Muscle layer of colon (tissue), 2 donors: ENCODE measurements around the gene SLC25A38.
"Not testable (repeated sequence)": the region's sequence is repeated elsewhere in the genome, so short reads cannot be mapped to it uniquely, and the experiment has no call there.

ENCODE experiments used
- H3K27ac ChIP-seq: one replicate; pipeline ENCODE4 v1.7.0; 2013; ENCODE audit warnings: low read depth, mild to moderate bottlenecking, low read length, moderate library complexity
- H3K27me3 ChIP-seq, 2 donors: one replicate each; pipeline ENCODE4 v1.7.0; 2013; ENCODE audit warnings: low read length in 2 of 2, mild to moderate bottlenecking in 2 of 2; ENCODE audit not compliant: insufficient read depth in 2 of 2, control insufficient read depth in 1 of 2
- H3K36me3 ChIP-seq: one replicate; pipeline ENCODE4 v1.7.0; 2013; ENCODE audit warnings: mild to moderate bottlenecking, low read length; ENCODE audit not compliant: insufficient read depth
- H3K4me1 ChIP-seq: one replicate; pipeline ENCODE4 v1.7.0; 2013; ENCODE audit warnings: mild to moderate bottlenecking, low read length; ENCODE audit not compliant: insufficient read depth
- H3K4me3 ChIP-seq, 2 donors: one replicate each; pipeline ENCODE4 v1.7.0; 2013; ENCODE audit warnings: low read length in 2 of 2, low read depth in 1 of 2, mild to moderate bottlenecking in 1 of 2, moderate library complexity in 1 of 2
- H3K9ac ChIP-seq: one replicate; pipeline ENCODE4 v1.7.0; 2013; ENCODE audit warnings: low read length
- H3K9me3 ChIP-seq: one replicate; pipeline ENCODE4 v1.7.0; 2013; ENCODE audit warnings: mild to moderate bottlenecking, low read length
- donor health status: abdominal sarcoma.
- donor health status: Adenocarcinoma of cecum.

Gene SLC25A38

DNA sequence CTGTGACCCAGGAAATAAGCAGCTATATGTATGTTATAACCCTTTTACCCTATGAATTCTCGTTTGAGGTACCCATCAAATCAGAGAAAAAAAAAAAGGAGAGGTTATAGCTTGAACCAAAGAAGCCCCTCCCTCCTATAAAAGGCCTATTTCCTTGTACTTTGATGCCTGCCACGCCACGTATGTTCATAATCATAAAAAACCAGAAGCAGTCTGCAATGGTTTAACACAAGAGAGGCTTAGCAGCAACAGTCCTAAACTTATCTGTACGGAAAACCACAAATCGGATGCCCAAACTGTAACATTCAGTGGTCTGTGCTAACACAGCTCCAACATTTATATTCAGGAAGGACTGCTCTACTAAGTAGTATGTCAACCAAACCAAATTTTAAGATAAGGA lies 32.5 kb upstream of the SLC25A38 start:
- Histone ChIP-seq H3K27ac (no peak overlapping the region), H3K4me3 (no peak overlapping the region), H3K9ac (no peak overlapping the region), H3K27me3 (no peaks in the 10 kb centered on the region), H3K4me1 (no peaks in the 10 kb centered on the region), H3K9me3 (no peaks in the 10 kb centered on the region), H3K36me3 (no peaks in the 10 kb centered on the region)

DNA sequence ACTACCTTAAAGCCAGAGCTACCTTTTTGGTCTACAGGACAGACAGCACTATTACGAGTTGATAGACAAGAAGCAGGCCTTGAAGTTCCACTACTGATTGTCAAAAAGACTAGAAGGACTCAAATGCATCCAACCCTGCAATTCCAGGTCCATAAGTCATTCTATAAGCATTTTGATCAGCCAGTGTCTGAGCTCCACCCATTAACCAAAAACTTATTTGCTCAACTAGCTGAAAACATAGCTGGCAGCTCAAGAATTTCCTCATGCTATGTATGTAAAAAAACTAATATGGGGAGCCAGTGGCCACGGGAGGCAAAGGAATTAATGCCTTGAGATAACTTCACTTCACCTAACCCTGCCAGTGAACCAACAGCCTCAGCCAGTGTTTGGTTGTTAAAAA lies 32.0 kb upstream of the SLC25A38 start:
- H3K9me3 ChIP-seq, H3K36me3 ChIP-seq, H3K4me1 ChIP-seq, H3K9ac ChIP-seq, H3K27me3 ChIP-seq, H3K27ac ChIP-seq, H3K4me3 ChIP-seq: not testable (repeated sequence)

DNA sequence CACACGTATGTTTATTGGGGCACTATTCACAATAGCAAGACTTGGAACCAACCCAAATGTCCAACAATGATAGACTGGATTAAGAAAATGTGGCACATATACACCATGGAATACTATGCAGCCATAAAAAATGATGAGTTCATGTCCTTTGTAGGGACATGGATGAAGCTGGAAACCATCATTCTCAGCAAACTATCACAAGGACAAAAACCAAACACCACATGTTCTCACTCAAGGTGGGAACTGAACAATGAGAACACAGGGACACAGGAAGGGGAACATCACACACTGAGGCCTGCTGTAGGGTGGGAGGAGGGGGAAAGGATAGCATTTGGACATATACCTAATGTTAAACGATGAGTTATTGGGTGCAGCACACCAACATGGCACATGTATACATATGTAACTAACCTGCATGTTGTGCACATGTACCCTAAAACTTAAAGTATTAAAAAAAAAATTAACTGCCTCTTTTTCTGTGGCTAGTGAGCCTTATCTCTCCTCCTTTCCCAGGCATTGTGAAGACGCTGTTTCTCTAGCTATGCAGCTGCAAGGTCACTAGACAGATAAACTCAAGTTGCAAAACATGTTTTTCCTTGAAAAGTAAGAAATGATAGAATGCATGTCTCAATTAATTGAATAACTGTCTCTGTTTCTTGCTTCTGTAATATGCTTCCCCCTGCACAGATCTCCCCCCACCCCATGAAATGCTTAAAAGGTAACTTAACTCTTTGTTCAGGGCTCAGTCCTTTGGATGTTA lies 29.8 kb upstream of the SLC25A38 start:
- not testable (repeated sequence) for H3K27ac ChIP-seq, H3K9me3 ChIP-seq, H3K27me3 ChIP-seq, H3K4me3 ChIP-seq, H3K36me3 ChIP-seq, H3K4me1 ChIP-seq, H3K9ac ChIP-seq

DNA sequence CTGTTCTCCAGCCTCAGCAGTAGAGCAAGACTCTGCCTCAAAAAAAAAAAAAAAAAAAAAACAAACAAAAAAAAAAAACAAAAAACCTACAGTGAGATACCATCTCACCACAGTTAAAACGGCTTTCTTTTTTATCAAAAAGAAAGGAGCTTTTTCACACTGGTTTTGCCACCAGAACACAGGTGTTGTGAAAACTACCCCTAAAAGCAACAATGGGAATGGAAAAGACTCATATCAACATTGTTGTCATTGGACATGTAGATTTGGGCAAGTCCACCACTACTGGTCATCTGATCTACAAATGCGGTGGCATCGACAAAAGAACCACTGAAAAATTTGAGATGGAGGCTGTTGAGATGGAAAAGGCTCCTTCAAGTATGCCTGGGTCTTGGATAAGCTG lies 24.8 kb upstream of the SLC25A38 start:
- H3K27ac ChIP-seq = no peak overlapping the region
- no peaks in the 10 kb centered on the region for H3K27me3 ChIP-seq
- no peak overlapping the region for H3K4me3 ChIP-seq
- H3K9ac ChIP-seq = no peak overlapping the region
- H3K4me1 ChIP-seq = no peaks in the 10 kb centered on the region
- no peaks in the 10 kb centered on the region for H3K36me3 ChIP-seq
- H3K9me3 ChIP-seq = no peaks in the 10 kb centered on the region

DNA sequence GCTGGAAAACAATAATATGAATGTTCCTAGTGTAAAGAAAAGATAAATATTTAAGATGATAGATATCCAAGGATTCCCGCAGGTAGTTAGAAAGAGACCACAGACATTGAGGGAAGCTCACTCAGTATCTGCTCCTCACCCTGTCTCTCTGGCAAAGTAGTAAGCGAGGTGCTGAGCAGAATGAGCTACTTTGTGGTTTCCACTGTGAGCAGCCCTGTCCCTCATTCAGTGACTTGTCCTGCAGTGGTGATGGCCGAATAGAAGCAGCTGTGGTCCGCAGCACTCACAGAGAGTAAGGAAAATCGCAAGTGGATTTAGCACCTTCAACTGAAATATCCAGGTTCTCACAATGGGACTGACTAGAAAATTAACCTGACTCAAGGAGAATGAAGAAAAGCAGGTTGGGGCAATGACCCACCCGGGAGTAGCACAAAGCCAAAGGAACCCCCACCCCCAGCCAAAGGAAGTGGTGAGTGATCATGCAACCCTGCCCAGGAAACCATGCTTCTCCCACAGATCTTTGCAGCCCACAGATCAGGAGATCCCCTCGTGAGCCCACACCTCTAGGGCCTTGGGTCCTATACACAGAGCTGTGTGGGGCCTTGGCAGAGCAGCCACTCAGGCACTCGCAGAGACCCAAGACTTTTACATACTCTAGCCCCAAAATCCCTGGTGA lies 21.8 kb upstream of the SLC25A38 start:
- Histone ChIP-seq H3K36me3 (no peaks in the 10 kb centered on the region), H3K9me3 (no peaks in the 10 kb centered on the region), H3K4me1 (no peaks in the 10 kb centered on the region), H3K27ac (no peak overlapping the region), H3K4me3 (no peak overlapping the region), H3K27me3 (no peaks in the 10 kb centered on the region), H3K9ac (no peak overlapping the region)

DNA sequence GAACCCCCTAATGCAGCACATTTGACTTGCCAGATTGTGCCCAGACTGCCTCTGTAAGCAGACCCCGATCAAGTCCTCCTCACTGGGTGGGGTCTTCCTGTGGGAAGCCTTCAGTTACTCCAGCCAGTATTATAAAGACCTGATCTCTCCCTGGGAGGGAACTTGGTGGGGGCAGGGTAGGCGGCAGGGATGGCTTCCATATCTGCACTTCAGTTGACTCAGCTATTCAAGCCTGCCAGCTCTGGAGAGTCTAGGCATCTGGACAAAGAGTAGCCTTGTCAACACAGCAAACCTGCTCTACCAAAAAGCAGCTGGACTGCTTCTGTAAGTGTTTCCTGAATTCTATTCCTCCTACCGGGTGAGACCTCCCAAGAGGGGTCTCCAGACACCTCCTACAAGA lies 21.0 kb upstream of the SLC25A38 start:
- no peaks in the 10 kb centered on the region for H3K4me1 ChIP-seq
- H3K9me3 ChIP-seq = no peaks in the 10 kb centered on the region
- no peaks in the 10 kb centered on the region for H3K27me3 ChIP-seq
- H3K4me3 ChIP-seq = no peak overlapping the region
- no peaks in the 10 kb centered on the region for H3K36me3 ChIP-seq
- no peak overlapping the region for H3K9ac ChIP-seq
- no peak overlapping the region for H3K27ac ChIP-seq

DNA sequence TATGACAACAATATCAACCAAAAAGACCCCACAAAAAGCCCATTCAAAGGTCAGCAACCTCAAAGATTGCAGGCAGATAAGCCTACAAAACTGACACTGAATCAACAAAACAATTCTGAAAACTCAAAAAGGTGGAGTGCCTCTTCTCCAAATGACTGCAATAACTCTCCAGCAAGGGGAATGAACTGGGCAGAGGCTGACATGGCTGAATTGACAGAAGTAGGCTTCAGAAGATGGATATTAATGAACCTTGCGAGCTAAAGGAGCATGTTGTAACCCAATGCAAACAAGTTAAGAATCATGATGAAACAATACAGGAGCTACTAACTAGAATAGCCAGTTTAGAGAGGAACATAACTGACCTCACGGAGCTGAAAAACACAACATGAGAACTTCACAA lies 20.4 kb upstream of the SLC25A38 start:
- Histone ChIP-seq H3K36me3 (no peaks in the 10 kb centered on the region), H3K27me3 (no peaks in the 10 kb centered on the region), H3K27ac (no peak overlapping the region), H3K9me3 (no peaks in the 10 kb centered on the region), H3K4me3 (no peak overlapping the region), H3K4me1 (no peaks in the 10 kb centered on the region), H3K9ac (no peak overlapping the region)

DNA sequence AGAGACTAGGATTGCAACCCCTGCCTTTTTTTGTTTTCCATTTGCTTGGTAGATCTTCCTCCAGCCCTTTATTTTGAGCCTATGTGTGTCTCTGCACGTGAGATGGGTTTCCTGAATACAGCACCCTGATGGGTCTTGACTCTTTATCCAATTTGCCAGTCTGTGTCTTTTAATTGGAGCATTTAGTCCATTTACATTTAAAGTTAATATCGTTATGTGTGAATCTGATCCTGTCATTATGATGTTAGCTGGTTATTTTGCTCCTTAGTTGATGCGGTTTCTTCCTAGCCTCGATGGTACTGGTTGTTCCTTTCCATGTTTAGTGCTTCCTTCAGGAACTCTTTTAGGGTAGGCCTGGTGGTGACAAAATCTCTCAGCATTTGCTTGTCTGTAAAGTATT lies 12.7 kb upstream of the SLC25A38 start:
- H3K36me3 ChIP-seq, H3K4me1 ChIP-seq, H3K9ac ChIP-seq, H3K27ac ChIP-seq, H3K9me3 ChIP-seq, H3K27me3 ChIP-seq, H3K4me3 ChIP-seq: not testable (repeated sequence)

DNA sequence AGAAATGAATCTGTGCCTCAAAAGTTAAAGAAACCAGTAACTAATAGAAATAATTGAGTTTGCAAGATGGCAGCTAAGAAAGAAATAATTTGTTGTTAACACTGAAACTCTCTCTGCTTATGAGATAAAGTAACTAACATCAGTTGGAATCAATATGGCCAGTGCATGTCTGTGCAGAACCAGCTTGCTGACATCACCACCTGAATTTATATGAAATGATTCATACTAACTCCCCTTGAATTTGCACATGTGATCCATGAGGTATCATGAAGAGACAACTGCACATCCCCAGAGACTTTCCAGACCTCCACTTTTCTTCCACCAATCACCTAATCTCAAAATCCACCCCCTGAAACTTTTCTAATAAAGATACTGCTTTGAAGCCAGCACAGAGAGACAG lies 10.3 kb upstream of the SLC25A38 start:
- no peaks in the 10 kb centered on the region for H3K36me3 ChIP-seq
- no peaks in the 10 kb centered on the region for H3K27me3 ChIP-seq
- H3K4me3 ChIP-seq = no peak overlapping the region
- H3K9ac ChIP-seq = no peak overlapping the region
- H3K9me3 ChIP-seq = no peaks in the 10 kb centered on the region
- H3K27ac ChIP-seq = no peak overlapping the region
- H3K4me1 ChIP-seq = no peaks in the 10 kb centered on the region

DNA sequence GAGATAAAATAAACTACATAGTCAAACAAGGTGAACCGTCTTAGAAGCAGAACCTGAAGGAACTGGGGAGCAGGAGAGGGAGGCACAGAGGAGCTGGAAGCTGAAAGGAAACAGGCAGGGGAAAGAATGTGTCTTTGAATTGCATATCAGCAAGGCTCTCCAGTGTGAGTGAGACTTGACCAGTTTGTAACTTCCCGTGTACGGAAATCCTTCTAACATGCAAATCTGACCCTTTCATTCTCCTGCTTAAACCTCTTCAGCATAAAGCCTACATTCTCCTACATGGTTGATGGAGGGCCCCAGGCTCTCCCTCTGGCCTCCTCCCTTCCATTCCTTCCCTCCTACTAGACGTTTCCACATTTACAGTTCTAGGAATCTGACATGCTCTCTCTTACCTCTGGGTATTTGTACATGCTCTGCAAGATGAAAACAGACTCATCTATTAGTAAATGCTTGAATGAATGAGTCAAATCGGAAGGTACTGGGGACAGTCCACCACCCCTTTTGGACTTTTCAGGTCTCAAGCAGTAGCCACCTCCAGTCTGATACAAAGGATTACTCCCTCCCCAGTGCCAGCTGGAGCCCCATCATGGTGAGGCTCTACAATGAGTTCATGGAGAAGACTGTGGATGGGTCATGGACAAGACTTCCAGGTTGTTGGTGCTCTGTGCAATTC lies 6.1 kb upstream of the SLC25A38 start:
- Histone ChIP-seq H3K36me3 (no peaks in the 10 kb centered on the region), H3K27me3 (no peaks in the 10 kb centered on the region), H3K4me1 (no peaks in the 10 kb centered on the region), H3K27ac (no peak overlapping the region), H3K4me3 (no peak overlapping the region), H3K9ac (no peak overlapping the region), H3K9me3 (no peaks in the 10 kb centered on the region)

DNA sequence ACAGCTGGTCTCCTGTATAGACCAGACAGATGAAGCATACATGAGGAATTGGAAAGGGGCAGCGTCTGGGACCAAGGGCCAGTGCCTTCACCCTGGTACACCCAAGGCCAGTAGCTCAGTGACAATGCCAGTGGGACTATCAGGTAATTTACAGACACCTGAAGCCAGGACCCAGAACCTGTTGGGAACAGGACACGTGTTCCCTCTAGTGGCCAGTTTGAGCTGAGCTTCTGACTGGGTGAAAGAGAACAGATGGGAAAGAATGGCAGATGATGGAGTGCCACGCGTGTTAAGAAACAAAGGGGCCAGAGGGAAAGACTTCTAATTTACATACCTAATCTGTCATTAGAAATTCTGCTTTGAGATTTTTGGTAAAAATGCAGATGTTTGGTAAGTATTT lies 5.1 kb upstream of the SLC25A38 start:
- H3K9ac ChIP-seq = no peak overlapping the region
- no peak overlapping the region for H3K27ac ChIP-seq
- no peaks in the 10 kb centered on the region for H3K27me3 ChIP-seq
- H3K4me3 ChIP-seq = no peak overlapping the region
- no peaks in the 10 kb centered on the region for H3K36me3 ChIP-seq
- no peaks in the 10 kb centered on the region for H3K9me3 ChIP-seq
- peaks cover 6% of the 10 kb centered on the region for H3K4me1 ChIP-seq
